Muscle layer of colon (tissue), 2 donors: ENCODE data around the gene CACNA2D4.

Source experiments
- H3K27ac ChIP-seq: one replicate; pipeline ENCODE4 v1.7.0; 2013; ENCODE audit warnings: low read depth, mild to moderate bottlenecking, low read length, moderate library complexity
- H3K27me3 ChIP-seq, 2 donors: one replicate each; pipeline ENCODE4 v1.7.0; 2013; ENCODE audit warnings: low read length in 2 of 2, mild to moderate bottlenecking in 2 of 2; ENCODE audit not compliant: insufficient read depth in 2 of 2, control insufficient read depth in 1 of 2
- H3K36me3 ChIP-seq: one replicate; pipeline ENCODE4 v1.7.0; 2013; ENCODE audit warnings: mild to moderate bottlenecking, low read length; ENCODE audit not compliant: insufficient read depth
- H3K4me1 ChIP-seq: one replicate; pipeline ENCODE4 v1.7.0; 2013; ENCODE audit warnings: mild to moderate bottlenecking, low read length; ENCODE audit not compliant: insufficient read depth
- H3K4me3 ChIP-seq, 2 donors: one replicate each; pipeline ENCODE4 v1.7.0; 2013; ENCODE audit warnings: low read length in 2 of 2, low read depth in 1 of 2, mild to moderate bottlenecking in 1 of 2, moderate library complexity in 1 of 2
- H3K9ac ChIP-seq: one replicate; pipeline ENCODE4 v1.7.0; 2013; ENCODE audit warnings: low read length
- H3K9me3 ChIP-seq: one replicate; pipeline ENCODE4 v1.7.0; 2013; ENCODE audit warnings: mild to moderate bottlenecking, low read length
- donor health status: abdominal sarcoma.
- donor health status: Adenocarcinoma of cecum.

The CACNA2D4 gene

GRCh38 chr12:1890810-1891209 lies 27.6 kb downstream of the CACNA2D4 start:
- H3K4me1 ChIP-seq: no peaks in the 10 kb centered on the region
- H3K27me3 ChIP-seq: no peaks in the 10 kb centered on the region
- no peak overlapping the region for H3K9ac ChIP-seq
- H3K9me3 ChIP-seq: no peaks in the 10 kb centered on the region
- H3K4me3 ChIP-seq: no peak overlapping the region
- no peaks in the 10 kb centered on the region for H3K36me3 ChIP-seq
- H3K27ac ChIP-seq: no peak overlapping the region

GRCh38 chr12:1890119-1890703 lies 28.2 kb downstream of the CACNA2D4 start:
- no peaks in the 10 kb centered on the region for H3K4me1 ChIP-seq
- no peaks in the 10 kb centered on the region for H3K27me3 ChIP-seq
- H3K36me3 ChIP-seq: no peaks in the 10 kb centered on the region
- H3K27ac ChIP-seq: no peak overlapping the region
- no peaks in the 10 kb centered on the region for H3K9me3 ChIP-seq
- no peak overlapping the region for H3K4me3 ChIP-seq
- no peak overlapping the region for H3K9ac ChIP-seq

GRCh38 chr12:1888923-1889322 lies 29.5 kb downstream of the CACNA2D4 start:
- Histone ChIP-seq H3K9ac (no peak overlapping the region), H3K27me3 (no peaks in the 10 kb centered on the region), H3K9me3 (no peaks in the 10 kb centered on the region), H3K36me3 (no peaks in the 10 kb centered on the region), H3K4me1 (no peaks in the 10 kb centered on the region), H3K27ac (no peak overlapping the region), H3K4me3 (no peak overlapping the region)

GRCh38 chr12:1886396-1887008 lies 31.9 kb downstream of the CACNA2D4 start:
- no peak overlapping the region for H3K9ac ChIP-seq
- H3K4me3 ChIP-seq: no peak overlapping the region
- H3K9me3 ChIP-seq: no peaks in the 10 kb centered on the region
- H3K27ac ChIP-seq: no peak overlapping the region
- H3K4me1 ChIP-seq: no peaks in the 10 kb centered on the region
- H3K36me3 ChIP-seq: no peaks in the 10 kb centered on the region
- no peaks in the 10 kb centered on the region for H3K27me3 ChIP-seq

GRCh38 chr12:1885599-1886245 lies 32.7 kb downstream of the CACNA2D4 start:
- H3K36me3 ChIP-seq: no peaks in the 10 kb centered on the region
- no peaks in the 10 kb centered on the region for H3K4me1 ChIP-seq
- H3K27me3 ChIP-seq: no peaks in the 10 kb centered on the region
- no peaks in the 10 kb centered on the region for H3K9me3 ChIP-seq
- H3K27ac ChIP-seq: no peak overlapping the region
- H3K9ac ChIP-seq: no peak overlapping the region
- no peak overlapping the region for H3K4me3 ChIP-seq

- H3K4me1 ChIP-seq: no peaks in the 10 kb centered on the region
- H3K9ac ChIP-seq: no peak overlapping the region
- no peak overlapping the region for H3K27ac ChIP-seq
- H3K27me3 ChIP-seq: no peaks in the 10 kb centered on the region
- no peaks in the 10 kb centered on the region for H3K36me3 ChIP-seq
- H3K9me3 ChIP-seq: no peaks in the 10 kb centered on the region
- no peak overlapping the region for H3K4me3 ChIP-seq
Measured at GRCh38 chr12:1885082-1885596, 33.3 kb downstream of the CACNA2D4 start.

- Histone ChIP-seq H3K4me3 (no peak overlapping the region), H3K9me3 (no peaks in the 10 kb centered on the region), H3K36me3 (no peaks in the 10 kb centered on the region), H3K4me1 (no peaks in the 10 kb centered on the region), H3K9ac (no peak overlapping the region), H3K27ac (no peak overlapping the region), H3K27me3 (no peaks in the 10 kb centered on the region)
Measured at GRCh38 chr12:1884651-1885050, 33.8 kb downstream of the CACNA2D4 start.

GRCh38 chr12:1883513-1883912 lies 34.9 kb downstream of the CACNA2D4 start:
- H3K27ac ChIP-seq: no peak overlapping the region
- H3K9ac ChIP-seq: no peak overlapping the region
- no peak overlapping the region for H3K4me3 ChIP-seq
- H3K36me3 ChIP-seq: no peaks in the 10 kb centered on the region
- no peaks in the 10 kb centered on the region for H3K9me3 ChIP-seq
- no peaks in the 10 kb centered on the region for H3K4me1 ChIP-seq
- H3K27me3 ChIP-seq: no peaks in the 10 kb centered on the region

GRCh38 chr12:1882850-1883470 lies 35.5 kb downstream of the CACNA2D4 start:
- no peaks in the 10 kb centered on the region for H3K9me3 ChIP-seq
- no peak overlapping the region for H3K4me3 ChIP-seq

GRCh38 chr12:1882405-1882804 lies 36.0 kb downstream of the CACNA2D4 start:
- H3K9me3 ChIP-seq: no peaks in the 10 kb centered on the region
- no peak overlapping the region for H3K9ac ChIP-seq
- no peak overlapping the region for H3K27ac ChIP-seq
- H3K36me3 ChIP-seq: no peaks in the 10 kb centered on the region
- no peaks in the 10 kb centered on the region for H3K4me1 ChIP-seq
- no peaks in the 10 kb centered on the region for H3K27me3 ChIP-seq
- no peak overlapping the region for H3K4me3 ChIP-seq

More at GRCh38 chr12:1882850-1883470, 35.5 kb downstream of the CACNA2D4 start:
- H3K36me3 ChIP-seq: no peaks in the 10 kb centered on the region
- no peaks in the 10 kb centered on the region for H3K4me1 ChIP-seq
- no peaks in the 10 kb centered on the region for H3K27me3 ChIP-seq
- no peak overlapping the region for H3K9ac ChIP-seq
- H3K27ac ChIP-seq: no peak overlapping the region

- Histone ChIP-seq H3K9ac (no peak overlapping the region), H3K4me1 (no peaks in the 10 kb centered on the region), H3K27me3 (no peaks in the 10 kb centered on the region), H3K4me3 (no peak overlapping the region), H3K36me3 (no peaks in the 10 kb centered on the region), H3K27ac (no peak overlapping the region), H3K9me3 (no peaks in the 10 kb centered on the region)
Measured at GRCh38 chr12:1881936-1882335, 36.5 kb downstream of the CACNA2D4 start.
